Measurements from ENCODE around the gene SLC9C1. TPM values are rescaled to one million over a fixed set of nuclear protein-coding genes. Genes with fewer than 3 reads are reported as not detected.

Gene SLC9C1
- total and polyA plus RNA-seq, 2 of the 13 experiments (the other 11 are each of a cell fraction or from before 2014, with no cell fraction given), result not detected

GRCh38 chr3:112167758-112168157 lies 126.3 kb downstream of the SLC9C1 start:
- no peaks in the 10 kb centered on the region for H3K9me3 ChIP-seq (ENCODE audit: low read length)
- H3K36me3 ChIP-seq (replicated peaks in 1 of 2; ENCODE audit: control insufficient read depth in 1 of 2, insufficient read depth in 2 of 2, low read length in 2 of 2), result no peaks in the 10 kb centered on the region
- H3K4me3 ChIP-seq (replicated peaks in 1 of 3; ENCODE audit: insufficient read depth in 1 of 3, low read depth in 2 of 3, low read length in 3 of 3), result no peak overlapping the region
- ATAC-seq, result no peak
- in situ Hi-C loops (cut with HindIII; ENCODE audit: extremely low pct_ligation_motif_present, low pct_unique_long_range_greater_than_20kb), result no loop called here
- no peak for FAIRE-seq
- ChIA-PET POLR2A (no interaction called here), CTCF (ENCODE audit: low intra/inter-chr PET ratio, low total read pairs) (no interaction called here)
- no TSS peak for BruUV-seq (replicated peaks)
- H3K27ac ChIP-seq (ENCODE audit: extremely low read length, insufficient read depth, low read length), result no peak overlapping the region
- H2AFZ ChIP-seq (ENCODE audit: low read length), result no peak overlapping the region
- no peak overlapping the region for H3K4me2 ChIP-seq (ENCODE audit: low read depth, low read length)
- no peak for DNase-seq (ENCODE audit: low spot score)
- H4K20me1 ChIP-seq (ENCODE audit: insufficient read depth, low read length), result no peaks in the 10 kb centered on the region
- 40% methylated on average over 2 of the region's 2 CpGs for WGBS (ENCODE audit: low lambda C conversion rate)
- TF ChIP-seq SMYD3 (CRISPR knock-in tag; IDR thresholded peaks at IDR 0.05), result no peak
- H3K27me3 ChIP-seq (ENCODE audit: control insufficient read depth in 1 of 2, insufficient read depth in 2 of 2, low read length in 2 of 2), result no peaks in the 10 kb centered on the region
- no peaks in the 10 kb centered on the region for H3K4me1 ChIP-seq (ENCODE audit: insufficient read depth, low read length)
- H3K79me2 ChIP-seq (ENCODE audit: insufficient read depth, low read length), result no peaks in the 10 kb centered on the region
- intact Hi-C loops (cut with micrococcal nuclease; ENCODE audit: unreplicated experiment), result no loop called here
- H3K9ac ChIP-seq (ENCODE audit: insufficient read depth, low read depth, low read length), result no peak overlapping the region

- FAIRE-seq (no peak), DNase-seq (ENCODE audit: low spot score) (no peak), ATAC-seq (no peak)
- Histone ChIP-seq H3K4me3 (replicated peaks in 1 of 3; ENCODE audit: insufficient read depth in 1 of 3, low read depth in 2 of 3, low read length in 3 of 3) (no peak overlapping the region), H4K20me1 (ENCODE audit: insufficient read depth, low read length) (no peaks in the 10 kb centered on the region), H3K4me1 (ENCODE audit: insufficient read depth, low read length) (no peaks in the 10 kb centered on the region), H3K27me3 (ENCODE audit: control insufficient read depth in 1 of 2, insufficient read depth in 2 of 2, low read length in 2 of 2) (no peaks in the 10 kb centered on the region), H3K9me3 (ENCODE audit: low read length) (peaks cover 26% of the 10 kb centered on the region), H2AFZ (ENCODE audit: low read length) (no peak overlapping the region), H3K9ac (ENCODE audit: insufficient read depth, low read depth, low read length) (no peak overlapping the region), H3K4me2 (ENCODE audit: low read depth, low read length) (no peak overlapping the region), H3K36me3 (replicated peaks in 1 of 2; ENCODE audit: control insufficient read depth in 1 of 2, insufficient read depth in 2 of 2, low read length in 2 of 2) (no peaks in the 10 kb centered on the region), H3K27ac (ENCODE audit: extremely low read length, insufficient read depth, low read length) (no peak overlapping the region), H3K79me2 (ENCODE audit: insufficient read depth, low read length) (no peaks in the 10 kb centered on the region)
- no TSS peak for BruUV-seq (replicated peaks)
- WGBS (ENCODE audit: low lambda C conversion rate), result no CpG with 5 or more reads among the region's 1 CpG
- POLR2A ChIA-PET, result no interaction called here
- CTCF ChIA-PET (ENCODE audit: low intra/inter-chr PET ratio, low total read pairs), result no interaction called here
- in situ Hi-C loops (cut with HindIII; ENCODE audit: extremely low pct_ligation_motif_present, low pct_unique_long_range_greater_than_20kb), result no loop called here
- intact Hi-C loops (cut with micrococcal nuclease; ENCODE audit: unreplicated experiment), result no loop called here
- TF ChIP-seq MED8 (CRISPR knock-in tag; IDR thresholded peaks at IDR 0.05; ENCODE audit: insufficient replicate concordance), result no peak
- no peak for TF ChIP-seq GLI4 (CRISPR knock-in tag; IDR thresholded peaks at IDR 0.05; ENCODE audit: borderline replicate concordance)
- TF ChIP-seq THAP7 (CRISPR knock-in tag; IDR thresholded peaks at IDR 0.05), result no peak
- TF ChIP-seq THRA (CRISPR knock-in tag; IDR thresholded peaks at IDR 0.05; ENCODE audit: borderline replicate concordance), result no peak
- no peak for TF ChIP-seq PHF20 (CRISPR knock-in tag; IDR thresholded peaks at IDR 0.05)
- no peak for TF ChIP-seq RNF2 (conservative IDR thresholded peaks at IDR 0.05; ENCODE audit: low read depth)
- TF ChIP-seq ZNF280B (CRISPR knock-in tag; IDR thresholded peaks at IDR 0.05; ENCODE audit: borderline replicate concordance), result no peak
- no peak for TF ChIP-seq HBP1 (CRISPR knock-in tag; IDR thresholded peaks at IDR 0.05; ENCODE audit: low read depth)
- no peak for TF ChIP-seq EHMT2 (IDR thresholded peaks at IDR 0.05; ENCODE audit: borderline replicate concordance, low read depth, low read length)
- TF ChIP-seq ZNF572 (CRISPR knock-in tag; IDR thresholded peaks at IDR 0.05), result no peak
- no peak for TF ChIP-seq ZNF598 (CRISPR knock-in tag; IDR thresholded peaks at IDR 0.05; ENCODE audit: borderline replicate concordance)
- TF ChIP-seq PCBP2 (optimal IDR thresholded peaks at IDR 0.05; ENCODE audit: low read depth, low read length, poor library complexity, severe bottlenecking), result no peak
- no peak for TF ChIP-seq MAFK (conservative IDR thresholded peaks at IDR 0.05 in 1 of 2, IDR thresholded peaks at IDR 0.05 in 1 of 2; ENCODE audit: low read length in 2 of 2)
These were observed 144.9 kb downstream of the SLC9C1 start for GRCh38 chr3:112149136-112149535.
